Activated CD8-positive, alpha-beta memory T cell treated with anti-CD3 and anti-CD28 coated beads for 36 hours (primary cell): ENCODE measurements around the gene COG8. TPM values are rescaled to one million over a fixed set of nuclear protein-coding genes. Genes with fewer than 3 reads are reported as not detected.

ENCODE experiments used
- total RNA-seq, 2 experiments: library from RNA; stranded (reverse); gene quantifications; one replicate each; pipeline ENCODE4 v1.2.3, GENCODE V29; 2021

Gene COG8
- total RNA-seq, 2 experiments from 2014 or later, result 38.1 to 38.6 TPM

Other genes with a start within 250 kb of the COG8 start
- gene HAS3, start 233.9 kb downstream of the COG8 start, total RNA-seq, result under 1 TPM; 0.23 to 0.48 TPM
- gene CHTF8, start 207.0 kb downstream of the COG8 start, total RNA-seq, result 100 to 1,000 TPM; 135 to 141 TPM
- gene UTP4, start 206.9 kb downstream of the COG8 start, total RNA-seq, result 100 to 1,000 TPM; 159 to 160 TPM
- 10 to 100 TPM; 19.7 to 20.1 TPM for gene SNTB2, start 152.4 kb downstream of the COG8 start, total RNA-seq
- 10 to 100 TPM; 32.6 to 32.7 TPM for gene VPS4A, start 28.2 kb downstream of the COG8 start, total RNA-seq
- 10 to 100 TPM; 31.5 to 32.3 TPM for gene PDF, start 9.0 kb downstream of the COG8 start, total RNA-seq
- 10 to 100 TPM; 67.8 to 69.2 TPM for gene NIP7, start 208 bp upstream of the COG8 start, total RNA-seq
- gene TMED6, start 12.2 kb upstream of the COG8 start, total RNA-seq, result 1 to 10 TPM in 1 of 2 experiments, under 1 TPM in 1; 0.73 to 1.4 TPM
- gene TERF2, start 46.4 kb upstream of the COG8 start, total RNA-seq, result 10 to 100 TPM; 52.1 to 54.7 TPM
- gene CYB5B, start 85.1 kb upstream of the COG8 start, total RNA-seq, result 100 to 1,000 TPM; 168 to 170 TPM
- gene NFAT5, start 226.4 kb upstream of the COG8 start, total RNA-seq, result 10 to 100 TPM; 39.8 to 40.0 TPM